Esophagus (tissue), 2 donors: ENCODE results near the gene LYRM7. TPM values are rescaled to one million over a fixed set of nuclear protein-coding genes. Genes with fewer than 3 reads are reported as not detected.
A peak's percentile ranks its signal among the peaks of the same experiment; 100 is the strongest.

Experiments
- H3K27ac ChIP-seq, 2 donors: one replicate each; pipeline ENCODE4 v1.5.1; 2013; ENCODE audit warnings: low read depth in 2 of 2, mild to moderate bottlenecking in 2 of 2, inconsistent platforms in 1 of 2, low read length in 1 of 2, moderate library complexity in 1 of 2
- H3K27me3 ChIP-seq, 2 donors: one replicate each; pipeline ENCODE4 v1.6.1; 2013; ENCODE audit warnings: low read length in 2 of 2, control low read depth in 1 of 2, mild to moderate bottlenecking in 1 of 2; ENCODE audit not compliant: insufficient read depth in 2 of 2, control insufficient read depth in 1 of 2
- H3K36me3 ChIP-seq, 2 donors: one replicate each; pipeline ENCODE4 v1.6.1; 2013; ENCODE audit warnings: low read length in 1 of 2; ENCODE audit not compliant: control insufficient read depth in 2 of 2, insufficient read depth in 2 of 2
- H3K4me1 ChIP-seq, 2 donors: one replicate each; pipeline ENCODE4 v1.6.1; 2013; ENCODE audit warnings: low read length in 1 of 2; ENCODE audit not compliant: control insufficient read depth in 2 of 2, insufficient read depth in 2 of 2
- H3K4me3 ChIP-seq, 2 donors: one replicate each; pipeline ENCODE4 v1.5.1; 2013; ENCODE audit warnings: low read length in 2 of 2, mild to moderate bottlenecking in 2 of 2, low read depth in 1 of 2, moderate library complexity in 1 of 2
- H3K9me3 ChIP-seq, 2 donors: one replicate each; pipeline ENCODE4 v1.6.1; 2013; ENCODE audit warnings: mild to moderate bottlenecking in 2 of 2, low read depth in 1 of 2, low read length in 1 of 2, moderate library complexity in 1 of 2; ENCODE audit not compliant: control insufficient read depth in 2 of 2, insufficient read depth in 1 of 2
- WGBS, 2 donors: extraction: QIAGEN DNeasy Blood & Tissue Kit; methylation state at CpG; one replicate each; pipeline ENCODE4 v1.1.7; 2013; 5-methylcytosine and 5-hydroxymethylcytosine counted together
- polyA plus RNA-seq, 2 donors: library from polyadenylated mRNA; stranded (reverse); fragments of 200-250 nt; gene quantifications; one replicate each; pipeline ENCODE4 v1.2.3, GENCODE V29; 2013
- donor health status: healthy with polysubstance abuse.
- donor health status: Bipolar disorder and iron deficiency.

The LYRM7 gene
- polyA plus RNA-seq, 2 donors, result 2.7 to 3.0 TPM

DNA sequence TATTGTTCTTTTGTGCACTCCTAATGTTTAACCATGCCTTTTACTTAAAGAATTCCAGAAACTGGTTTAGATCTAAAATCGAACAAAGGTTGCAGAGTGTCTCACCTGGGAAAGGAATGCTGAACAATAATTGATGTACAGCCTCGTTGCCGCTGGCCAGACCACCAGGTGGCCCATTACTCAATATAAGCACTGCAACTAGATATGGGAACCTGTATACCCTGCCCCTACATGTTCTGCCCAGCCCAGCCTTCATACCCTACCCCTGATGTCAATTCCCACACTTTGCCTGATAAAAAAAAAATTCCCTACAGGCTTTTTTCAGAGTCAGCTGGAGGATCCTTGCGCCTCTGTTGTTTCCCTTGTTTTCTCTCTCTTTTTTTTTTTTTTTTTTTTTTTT is 19.5 kb upstream of the LYRM7 start:
- Histone ChIP-seq H3K9me3 (no peaks in the 10 kb centered on the region), H3K36me3 (no peaks in the 10 kb centered on the region), H3K4me3 (no peak overlapping the region), H3K4me1 (no peaks in the 10 kb centered on the region), H3K27me3 (no peaks in the 10 kb centered on the region), H3K27ac (no peak overlapping the region)
- 74 to 82% methylated on average over 4 of the region's 4 CpGs for WGBS, 2 donors

DNA sequence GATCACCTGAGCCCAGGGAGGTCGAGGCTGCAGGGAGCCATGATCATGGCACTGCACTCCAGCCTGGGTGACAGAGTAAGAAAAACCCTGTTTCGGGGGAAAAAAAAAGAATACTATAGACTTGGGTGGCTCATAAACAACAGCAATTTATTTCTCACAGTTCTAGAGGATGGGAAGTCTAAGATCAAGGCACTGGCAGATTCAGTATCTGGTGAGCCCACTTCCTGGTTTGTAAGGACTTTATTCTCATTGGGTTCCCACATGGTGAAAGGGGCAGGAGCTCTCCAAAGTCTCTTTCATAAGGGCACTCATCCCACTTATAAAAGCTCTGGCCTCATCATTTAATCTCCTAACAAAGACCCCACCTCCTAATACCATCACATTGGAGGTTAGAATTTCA is 14.4 kb upstream of the LYRM7 start:
- Histone ChIP-seq H3K4me1 (no peaks in the 10 kb centered on the region), H3K27me3 (no peaks in the 10 kb centered on the region), H3K4me3 (no peak overlapping the region), H3K27ac (no peak overlapping the region), H3K36me3 (peaks cover 0 to 4% of the 10 kb centered on the region in 2 donors), H3K9me3 (no peaks in the 10 kb centered on the region)
- WGBS, 2 donors, result 95% methylated on average over 2 of the region's 2 CpGs

- Histone ChIP-seq H3K4me1 (no peaks in the 10 kb centered on the region), H3K4me3 (no peak overlapping the region), H3K36me3 (peaks cover 0 to 5% of the 10 kb centered on the region in 2 donors), H3K9me3 (no peaks in the 10 kb centered on the region), H3K27me3 (no peaks in the 10 kb centered on the region), H3K27ac (no peak overlapping the region)
- 97 to 99% methylated on average over 5 of the region's 5 CpGs for WGBS, 2 donors
These were observed 13.8 kb upstream of the LYRM7 start for GRCh38 chr5:131156957-131157356.

GRCh38 chr5:131160134-131160533 is 10.6 kb upstream of the LYRM7 start:
- H3K27me3 ChIP-seq, result no peaks in the 10 kb centered on the region
- 49 to 67% methylated on average over 2 of the region's 2 CpGs for WGBS, 2 donors
- no peaks in the 10 kb centered on the region for H3K4me1 ChIP-seq
- H3K4me3 ChIP-seq, result no peak overlapping the region
- H3K9me3 ChIP-seq, result no peaks in the 10 kb centered on the region
- peaks cover 0 to 7% of the 10 kb centered on the region in 2 donors for H3K36me3 ChIP-seq
- no peak overlapping the region for H3K27ac ChIP-seq

DNA sequence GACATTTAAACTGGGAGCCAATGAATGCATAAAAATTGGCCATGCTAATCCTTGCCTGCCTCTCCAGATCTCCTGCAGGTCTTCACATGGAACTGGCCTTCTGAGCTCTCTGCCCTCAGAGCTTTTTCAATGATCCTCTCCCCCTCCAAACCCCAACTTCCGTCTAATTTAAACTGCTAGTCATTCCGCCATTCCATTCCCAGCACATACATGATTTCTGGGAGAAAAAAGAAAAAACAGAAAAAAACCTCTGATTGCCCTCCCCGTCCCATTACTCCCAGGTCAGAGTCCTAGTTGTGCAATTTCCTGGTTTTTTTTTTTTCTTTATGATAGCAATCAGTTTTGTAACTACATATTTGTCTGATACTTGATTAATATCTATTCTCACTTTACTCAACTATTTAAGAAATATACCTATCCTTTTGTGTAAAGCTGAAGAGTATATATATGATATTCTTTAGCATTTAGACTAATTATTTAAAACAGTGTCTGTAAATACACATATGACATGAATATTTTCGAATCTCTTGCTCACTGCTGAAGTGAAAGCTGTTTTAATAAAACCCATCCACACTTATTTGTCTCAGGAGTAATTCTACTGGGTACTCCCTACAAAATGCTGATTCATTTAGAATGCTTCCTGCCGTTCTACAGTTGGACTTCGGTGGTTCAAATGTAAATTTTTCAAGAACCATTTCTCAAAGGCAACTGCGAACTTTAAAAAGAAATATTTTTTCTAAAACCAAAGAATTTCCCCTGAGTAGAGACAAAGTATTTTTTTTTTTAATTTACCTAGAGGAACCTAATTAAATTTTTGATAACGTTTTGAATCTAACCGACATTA is 7.2 kb upstream of the LYRM7 start:
- no peaks in the 10 kb centered on the region for H3K27me3 ChIP-seq
- no peaks in the 10 kb centered on the region for H3K4me1 ChIP-seq
- 13 to 19% methylated on average over 9 of the region's 9 CpGs for WGBS, 2 donors
- no peaks in the 10 kb centered on the region for H3K9me3 ChIP-seq
- H3K27ac ChIP-seq, result peak overlapping the region in 1 of 2 donors; percentile 15
- H3K36me3 ChIP-seq, result peaks cover 0 to 6% of the 10 kb centered on the region in 2 donors
- peak overlapping the region in 1 of 2 donors; percentile 90 for H3K4me3 ChIP-seq

DNA sequence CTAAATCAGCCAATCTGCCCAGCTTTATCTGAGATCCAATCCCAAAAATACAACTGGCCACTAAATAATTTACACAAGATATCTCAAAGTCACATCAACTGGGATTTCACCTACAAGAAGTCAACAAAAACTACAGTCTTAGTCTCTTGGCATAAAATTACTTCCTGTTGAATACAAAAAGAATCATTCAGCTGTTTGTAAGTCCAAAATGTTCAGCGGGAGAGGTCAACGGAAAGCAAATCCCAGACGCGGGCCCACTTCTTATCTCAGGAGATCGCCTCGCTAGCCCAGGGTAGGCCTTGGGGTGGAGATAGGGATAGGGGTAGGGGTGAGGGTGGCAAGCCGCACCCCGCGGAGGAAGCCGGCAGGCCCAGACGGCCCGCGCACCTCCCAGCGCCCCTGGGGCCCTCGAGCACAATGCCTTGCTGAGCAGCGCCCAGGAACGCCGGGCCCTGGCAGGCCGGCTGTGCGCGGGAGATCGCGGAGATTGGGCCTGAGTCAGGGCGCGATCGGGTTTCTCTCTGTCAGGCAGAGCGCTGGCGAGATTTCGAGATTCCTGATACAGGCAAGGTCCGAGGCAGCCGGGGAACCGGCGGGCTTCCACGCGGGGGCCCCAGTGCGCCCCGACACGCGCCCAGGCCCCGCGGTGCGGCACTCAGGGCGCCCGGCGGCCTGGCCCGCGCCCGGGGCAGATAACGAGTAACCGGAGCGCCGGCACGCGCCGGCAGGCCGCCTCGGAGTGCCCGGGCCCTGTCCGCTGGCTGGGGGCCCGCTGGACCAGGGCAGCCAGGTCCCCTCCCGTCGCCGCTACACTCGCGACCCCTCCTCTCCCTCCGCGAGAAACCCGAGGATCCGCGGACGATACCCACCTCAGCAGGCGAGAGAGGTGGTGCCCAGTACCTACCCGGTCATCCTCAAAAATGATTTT is 6.3 kb upstream of the LYRM7 start:
- 0% methylated on average over 43 to 73 of the region's 73 CpGs for WGBS, 2 donors
- Histone ChIP-seq H3K36me3 (peaks cover 0 to 6% of the 10 kb centered on the region in 2 donors), H3K4me1 (no peaks in the 10 kb centered on the region), H3K9me3 (no peaks in the 10 kb centered on the region), H3K27me3 (no peaks in the 10 kb centered on the region), H3K27ac (peak overlapping the region; percentile 98), H3K4me3 (peak overlapping the region; percentile 90 to 93)

DNA sequence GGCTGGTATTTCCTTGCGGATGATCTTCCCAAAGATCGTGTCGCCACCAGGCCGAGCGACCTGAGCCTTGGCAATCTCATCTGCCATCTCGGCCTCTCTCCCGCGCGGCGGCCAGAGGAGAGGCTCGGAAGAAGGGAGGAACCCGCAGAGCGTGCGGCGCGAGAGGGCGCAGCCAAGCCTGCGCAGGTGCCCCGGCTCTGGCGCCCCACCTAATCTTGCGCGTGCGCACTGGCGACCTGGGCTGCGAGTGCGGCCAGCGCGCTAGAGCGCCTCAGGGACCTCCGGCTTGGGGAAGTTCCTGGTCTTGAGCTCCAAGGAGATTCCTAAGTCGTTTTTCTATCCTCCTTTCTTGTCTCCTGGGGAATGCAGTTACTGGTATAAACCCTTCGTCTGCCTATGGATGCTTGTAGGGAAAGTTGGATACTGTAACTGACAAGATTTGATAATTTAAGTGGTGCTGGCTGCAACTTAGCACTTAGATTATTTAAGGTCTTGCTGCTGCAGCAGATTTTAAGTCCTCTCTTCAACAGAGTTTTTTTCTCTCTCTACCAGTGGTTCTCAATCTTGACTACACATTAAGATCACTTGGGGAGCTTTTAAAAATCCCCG is 5.5 kb upstream of the LYRM7 start, which contains the start of gene HINT1:
Gene HINT1 (minus strand): TSS at position 138 of the 609 bp plus-strand sequence. CDS start 51 bp downstream, at position 87.
- peak within 1 kb of the TSS; percentile 98 for H3K27ac ChIP-seq
- H3K27me3 ChIP-seq, result no peaks in the 10 kb centered on the region
- no peaks in the 10 kb centered on the region for H3K4me1 ChIP-seq
- 0 to 1% methylated on average over 33 of the region's 33 CpGs for WGBS, 2 donors
- H3K36me3 ChIP-seq, result peaks cover 0 to 6% of the 10 kb centered on the region in 2 donors
- no peaks in the 10 kb centered on the region for H3K9me3 ChIP-seq
- peak within 1 kb of the TSS; percentile 90 to 93 for H3K4me3 ChIP-seq

- H3K27me3 ChIP-seq, result no peaks in the 10 kb centered on the region
- H3K36me3 ChIP-seq, result no peaks in the 10 kb centered on the region
- H3K27ac ChIP-seq, result no peak overlapping the region
- 92 to 94% methylated on average over 5 of the region's 5 CpGs for WGBS, 2 donors
- H3K4me1 ChIP-seq, result no peaks in the 10 kb centered on the region
- no peaks in the 10 kb centered on the region for H3K9me3 ChIP-seq
- H3K4me3 ChIP-seq, result no peak overlapping the region
These were observed 3.1 kb upstream of the LYRM7 start for GRCh38 chr5:131167615-131168014.

DNA sequence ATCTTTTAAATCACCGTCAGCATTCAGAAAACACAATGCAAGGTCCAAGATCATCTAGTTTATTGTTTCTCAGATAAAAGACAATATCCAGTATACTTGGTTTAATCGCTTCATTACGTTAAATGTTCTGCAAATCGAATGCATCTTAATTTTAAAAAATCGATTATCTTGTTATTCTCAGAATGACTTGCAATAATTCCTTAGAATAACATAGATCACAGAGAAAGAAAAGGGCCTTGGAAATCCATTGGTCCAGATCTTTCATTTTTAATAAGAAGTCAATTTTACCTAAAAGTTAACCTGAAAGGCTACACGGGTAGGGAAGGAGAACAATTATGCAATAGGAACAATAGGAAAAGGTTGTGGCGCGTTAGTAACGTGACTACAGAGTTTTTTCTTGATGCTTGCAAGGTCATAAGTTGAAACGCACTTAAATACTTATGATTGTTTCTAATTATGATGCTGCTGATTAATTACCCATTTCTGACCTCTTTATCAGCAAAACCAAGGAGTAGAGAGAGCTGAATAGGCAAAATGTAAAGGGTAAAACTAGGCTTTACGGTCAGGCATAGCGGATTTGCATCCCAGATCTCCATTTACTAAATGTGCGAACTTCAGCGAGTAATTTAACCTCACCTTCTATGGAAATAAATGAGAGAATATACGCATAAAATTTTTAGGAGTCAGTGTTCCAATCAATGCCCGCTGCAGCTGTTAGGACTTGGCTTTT is 769 bp upstream of the LYRM7 start:
- H3K4me3 ChIP-seq, result peak overlapping the region; percentile 52 to 91
- no peaks in the 10 kb centered on the region for H3K9me3 ChIP-seq
- H3K27me3 ChIP-seq, result no peaks in the 10 kb centered on the region
- peak overlapping the region; percentile 78 to 92 for H3K27ac ChIP-seq
- no peaks in the 10 kb centered on the region for H3K36me3 ChIP-seq
- H3K4me1 ChIP-seq, result no peaks in the 10 kb centered on the region
- 33 to 36% methylated on average over 16 of the region's 16 CpGs for WGBS, 2 donors
